Measurements from ENCODE around the gene IQCK.

- TF ChIP-seq, protein P1, sequence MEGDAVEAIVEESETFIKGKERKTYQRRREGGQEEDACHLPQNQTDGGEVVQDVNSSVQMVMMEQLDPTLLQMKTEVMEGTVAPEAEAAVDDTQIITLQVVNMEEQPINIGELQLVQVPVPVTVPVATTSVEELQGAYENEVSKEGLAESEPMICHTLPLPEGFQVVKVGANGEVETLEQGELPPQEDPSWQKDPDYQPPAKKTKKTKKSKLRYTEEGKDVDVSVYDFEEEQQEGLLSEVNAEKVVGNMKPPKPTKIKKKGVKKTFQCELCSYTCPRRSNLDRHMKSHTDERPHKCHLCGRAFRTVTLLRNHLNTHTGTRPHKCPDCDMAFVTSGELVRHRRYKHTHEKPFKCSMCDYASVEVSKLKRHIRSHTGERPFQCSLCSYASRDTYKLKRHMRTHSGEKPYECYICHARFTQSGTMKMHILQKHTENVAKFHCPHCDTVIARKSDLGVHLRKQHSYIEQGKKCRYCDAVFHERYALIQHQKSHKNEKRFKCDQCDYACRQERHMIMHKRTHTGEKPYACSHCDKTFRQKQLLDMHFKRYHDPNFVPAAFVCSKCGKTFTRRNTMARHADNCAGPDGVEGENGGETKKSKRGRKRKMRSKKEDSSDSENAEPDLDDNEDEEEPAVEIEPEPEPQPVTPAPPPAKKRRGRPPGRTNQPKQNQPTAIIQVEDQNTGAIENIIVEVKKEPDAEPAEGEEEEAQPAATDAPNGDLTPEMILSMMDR (IDR thresholded peaks at IDR 0.05) = no peak
- no peak for TF ChIP-seq POLR2A (IDR thresholded peaks at IDR 0.05)
Measured at GRCh38 chr16:19868421-19868820, 150.3 kb downstream of the IQCK start.

All from heart left ventricle (tissue), 13 donors.